Measurements from ENCODE around the gene FUZ. TPM values are rescaled to one million over a fixed set of nuclear protein-coding genes. Genes with fewer than 3 reads are reported as not detected.

Gene FUZ
- total RNA-seq, 1 donor from 2014 or later = 12.5 TPM

DNA sequence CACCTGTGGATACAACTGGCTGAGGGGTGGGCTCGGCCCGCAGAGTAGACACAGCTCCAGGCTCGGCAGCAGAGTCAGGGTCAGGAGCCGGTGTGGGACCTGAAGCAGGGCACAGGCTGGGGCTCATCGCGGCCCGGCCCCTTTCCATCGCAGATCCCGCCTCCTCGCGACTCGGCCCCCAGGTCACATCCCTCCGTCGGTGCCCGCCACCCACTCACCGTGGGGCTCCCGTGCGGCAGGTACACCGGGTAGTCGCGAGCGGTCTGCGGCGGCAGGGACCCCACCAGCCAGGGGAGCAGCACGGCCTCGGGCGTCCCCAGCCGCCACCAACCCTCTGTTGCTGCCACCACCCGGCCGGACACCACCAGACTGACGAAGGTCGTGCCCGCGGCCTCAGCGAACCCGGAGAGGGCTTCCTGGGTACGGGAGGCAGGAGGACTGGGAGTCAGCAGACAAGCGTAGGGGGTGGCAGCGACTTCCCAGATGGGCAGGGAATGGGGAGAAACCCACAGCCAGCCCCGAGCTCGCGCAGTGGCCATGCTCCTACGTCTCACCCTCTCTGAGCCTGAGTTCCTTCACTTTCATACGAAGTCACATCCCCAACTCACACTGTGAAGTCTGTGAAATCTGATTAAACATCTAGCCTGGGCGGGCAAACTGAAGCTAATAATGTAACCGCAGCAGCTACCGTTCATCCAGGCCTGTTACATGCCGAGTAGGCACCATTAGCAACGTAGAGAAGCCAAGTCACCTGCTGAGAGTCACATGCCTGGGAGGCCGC is 3.7 kb downstream of the FUZ start:
- Histone ChIP-seq H3K4me1 (ENCODE audit: control insufficient read depth in 3 of 3, insufficient read depth in 3 of 3, low read length in 3 of 3) (peaks cover 15 to 33% (median 25%) of the 10 kb centered on the region in 3 donors), H3K9ac (ENCODE audit: low read depth in 1 of 3, low read length in 3 of 3) (peak overlapping the region; percentile 88 to 97 (median 92)), H3K27ac (ENCODE audit: low read depth, low read length) (peak overlapping the region; percentile 97), H3K27me3 (ENCODE audit: control insufficient read depth in 3 of 3, insufficient read depth in 3 of 3, low read length in 3 of 3) (no peaks in the 10 kb centered on the region), H3K9me3 (ENCODE audit: control insufficient read depth in 3 of 3, low read length in 3 of 3) (no peaks in the 10 kb centered on the region), H3K4me3 (ENCODE audit: low read length in 3 of 3) (peak overlapping the region; percentile 86 to 93 (median 91)), H3K36me3 (ENCODE audit: control insufficient read depth in 3 of 3, insufficient read depth in 3 of 3, low read length in 3 of 3) (peaks cover 0 to 14% (median 5%) of the 10 kb centered on the region in 3 donors)

DNA sequence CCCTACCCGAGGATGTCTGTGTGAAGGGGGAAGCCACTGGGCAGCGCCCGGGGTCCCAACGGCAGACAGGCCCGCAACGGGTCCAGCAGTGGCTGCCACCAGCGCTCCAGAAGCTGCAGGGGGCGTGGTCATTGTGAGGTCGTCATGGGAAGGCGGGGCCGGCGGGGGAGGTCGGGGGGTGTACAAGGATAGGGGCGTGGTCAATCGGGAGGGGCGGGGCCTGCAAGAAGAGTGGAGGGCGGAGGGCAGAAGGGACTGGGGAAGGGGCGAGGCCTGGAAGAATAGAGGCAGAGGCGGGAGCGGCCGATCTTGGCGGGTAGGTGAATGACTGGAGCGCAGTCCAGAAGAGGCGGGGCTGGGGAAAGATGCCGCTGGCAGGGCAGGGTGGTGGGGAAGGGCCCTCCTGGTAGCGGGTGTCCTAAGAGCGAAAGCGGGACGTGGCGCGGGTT is 4.4 kb downstream of the FUZ start:
- Histone ChIP-seq H3K36me3 (ENCODE audit: control insufficient read depth in 3 of 3, insufficient read depth in 3 of 3, low read length in 3 of 3) (peaks cover 0 to 15% (median 5%) of the 10 kb centered on the region in 3 donors), H3K9ac (ENCODE audit: low read depth in 1 of 3, low read length in 3 of 3) (peak overlapping the region; percentile 88 to 97 (median 92)), H3K27me3 (ENCODE audit: control insufficient read depth in 3 of 3, insufficient read depth in 3 of 3, low read length in 3 of 3) (no peaks in the 10 kb centered on the region), H3K9me3 (ENCODE audit: control insufficient read depth in 3 of 3, low read length in 3 of 3) (no peaks in the 10 kb centered on the region), H3K4me1 (ENCODE audit: control insufficient read depth in 3 of 3, insufficient read depth in 3 of 3, low read length in 3 of 3) (peaks cover 15 to 33% (median 25%) of the 10 kb centered on the region in 3 donors), H3K4me3 (ENCODE audit: low read length in 3 of 3) (peak overlapping the region; percentile 86 to 93 (median 91)), H3K27ac (ENCODE audit: low read depth, low read length) (peak overlapping the region; percentile 97)

DNA sequence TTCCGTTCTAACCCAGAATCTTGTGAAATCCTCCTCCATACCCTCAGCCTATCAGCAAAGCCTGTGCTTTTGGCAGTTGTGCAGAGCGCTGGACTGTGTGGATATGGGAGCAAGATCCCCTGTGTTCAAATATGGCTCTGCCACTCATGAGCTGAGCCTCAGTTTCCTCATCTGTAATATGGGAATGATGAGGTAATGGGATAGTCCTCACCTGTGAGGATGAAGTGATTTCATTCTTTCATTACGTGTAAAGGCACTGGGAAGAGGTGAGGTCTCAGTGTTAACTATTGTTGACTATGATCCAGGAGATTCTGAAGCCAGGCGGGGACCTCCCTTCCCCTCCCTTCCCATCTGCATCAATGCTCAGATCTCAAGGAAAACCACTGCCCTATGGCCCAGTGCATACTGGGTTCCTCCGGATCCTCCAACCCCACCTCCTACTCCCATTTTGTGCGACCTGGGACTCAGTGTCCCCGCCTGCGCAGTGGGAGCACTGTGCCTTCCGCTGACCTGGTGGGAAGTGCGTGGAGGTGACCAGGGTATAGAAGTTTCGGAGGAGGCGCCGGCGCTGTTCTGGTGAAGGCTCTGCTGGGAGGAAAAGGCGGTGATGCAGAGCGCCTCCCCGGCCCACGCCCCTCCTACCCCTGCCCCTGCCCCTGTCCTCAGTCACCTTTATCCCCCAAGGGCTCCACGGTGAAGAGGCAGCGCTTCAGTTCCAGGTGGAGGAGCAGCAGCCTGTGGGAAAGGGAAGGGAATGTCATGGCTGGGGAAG is 5.0 kb downstream of the FUZ start:
- Histone ChIP-seq H3K9me3 (ENCODE audit: control insufficient read depth in 3 of 3, low read length in 3 of 3) (no peaks in the 10 kb centered on the region), H3K36me3 (ENCODE audit: control insufficient read depth in 3 of 3, insufficient read depth in 3 of 3, low read length in 3 of 3) (peaks cover 6 to 22% (median 11%) of the 10 kb centered on the region in 3 donors), H3K9ac (ENCODE audit: low read depth in 1 of 3, low read length in 3 of 3) (peak overlapping the region in 1 of 3 donors; percentile 64), H3K4me1 (ENCODE audit: control insufficient read depth in 3 of 3, insufficient read depth in 3 of 3, low read length in 3 of 3) (peaks cover 16 to 30% (median 24%) of the 10 kb centered on the region in 3 donors), H3K27me3 (ENCODE audit: control insufficient read depth in 3 of 3, insufficient read depth in 3 of 3, low read length in 3 of 3) (no peaks in the 10 kb centered on the region), H3K27ac (ENCODE audit: low read depth, low read length) (peak overlapping the region; percentile 19), H3K4me3 (ENCODE audit: low read length in 3 of 3) (peak overlapping the region; percentile 59 to 93 (median 91))

DNA sequence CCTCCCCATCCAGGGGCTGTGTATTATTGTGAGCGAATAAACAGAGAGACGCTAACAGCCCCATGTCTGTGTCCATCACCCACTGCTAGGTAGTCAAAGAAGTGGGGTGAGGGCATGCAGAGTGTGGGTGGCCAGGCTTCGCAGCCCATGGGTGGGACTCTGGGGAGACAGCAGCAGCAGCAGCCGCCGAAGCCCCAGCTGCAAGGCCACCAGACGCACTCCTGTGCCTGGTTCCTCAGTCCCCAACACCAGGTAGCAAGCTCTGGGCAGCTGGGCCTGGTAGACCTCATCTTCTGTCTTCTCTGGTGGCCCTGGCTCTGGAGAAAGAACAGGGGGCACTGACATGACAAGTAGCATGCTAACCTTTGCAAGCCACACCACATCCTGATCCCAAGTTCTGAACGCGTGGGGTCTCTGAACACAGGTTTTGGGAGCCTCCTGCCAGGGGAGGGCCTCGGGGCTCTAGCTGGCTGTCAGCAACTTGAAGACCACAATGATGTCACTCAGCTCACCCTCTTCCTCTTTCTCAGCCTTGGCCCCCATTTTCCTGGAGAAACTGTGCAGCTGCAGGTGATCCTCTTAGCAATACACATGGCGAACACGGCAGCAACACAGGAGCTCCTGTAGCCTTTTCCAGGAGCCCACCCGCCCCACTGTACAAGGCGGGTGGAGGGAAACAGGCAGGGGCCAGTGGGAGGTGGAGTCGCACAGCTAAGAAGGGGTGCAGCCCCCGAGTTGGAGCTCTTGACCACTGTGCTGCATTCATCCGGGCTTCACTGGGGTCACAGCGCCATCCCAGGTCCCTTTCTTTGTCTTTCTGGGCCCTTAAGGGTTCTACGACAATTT is 5.8 kb downstream of the FUZ start:
- Histone ChIP-seq H3K4me1 (ENCODE audit: control insufficient read depth in 3 of 3, insufficient read depth in 3 of 3, low read length in 3 of 3) (peaks cover 18 to 26% (median 22%) of the 10 kb centered on the region in 3 donors), H3K9me3 (ENCODE audit: control insufficient read depth in 3 of 3, low read length in 3 of 3) (no peaks in the 10 kb centered on the region), H3K9ac (ENCODE audit: low read depth in 1 of 3, low read length in 3 of 3) (no peak overlapping the region), H3K27me3 (ENCODE audit: control insufficient read depth in 3 of 3, insufficient read depth in 3 of 3, low read length in 3 of 3) (no peaks in the 10 kb centered on the region), H3K36me3 (ENCODE audit: control insufficient read depth in 3 of 3, insufficient read depth in 3 of 3, low read length in 3 of 3) (peaks cover 8 to 23% (median 13%) of the 10 kb centered on the region in 3 donors), H3K4me3 (ENCODE audit: low read length in 3 of 3) (no peak overlapping the region), H3K27ac (ENCODE audit: low read depth, low read length) (no peak overlapping the region)

DNA sequence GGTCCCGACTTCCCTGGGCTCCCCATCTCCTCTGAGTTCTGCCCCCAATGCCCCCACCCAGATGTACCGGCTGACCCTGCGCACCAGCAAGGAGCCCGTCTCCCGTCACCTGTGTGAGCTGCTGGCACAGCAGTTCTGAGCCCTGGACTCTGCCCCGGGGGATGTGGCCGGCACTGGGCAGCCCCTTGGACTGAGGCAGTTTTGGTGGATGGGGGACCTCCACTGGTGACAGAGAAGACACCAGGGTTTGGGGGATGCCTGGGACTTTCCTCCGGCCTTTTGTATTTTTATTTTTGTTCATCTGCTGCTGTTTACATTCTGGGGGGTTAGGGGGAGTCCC is 6.5 kb downstream of the FUZ start:
- peak overlapping the region in 1 of 3 donors; percentile 25 for H3K9ac ChIP-seq (ENCODE audit: low read depth in 1 of 3, low read length in 3 of 3)
- peaks cover 8 to 23% (median 13%) of the 10 kb centered on the region in 3 donors for H3K36me3 ChIP-seq (ENCODE audit: control insufficient read depth in 3 of 3, insufficient read depth in 3 of 3, low read length in 3 of 3)
- peaks cover 18 to 26% (median 26%) of the 10 kb centered on the region in 3 donors for H3K4me1 ChIP-seq (ENCODE audit: control insufficient read depth in 3 of 3, insufficient read depth in 3 of 3, low read length in 3 of 3)
- no peaks in the 10 kb centered on the region for H3K9me3 ChIP-seq (ENCODE audit: control insufficient read depth in 3 of 3, low read length in 3 of 3)
- no peak overlapping the region for H3K27ac ChIP-seq (ENCODE audit: low read depth, low read length)
- H3K27me3 ChIP-seq (ENCODE audit: control insufficient read depth in 3 of 3, insufficient read depth in 3 of 3, low read length in 3 of 3) = no peaks in the 10 kb centered on the region
- no peak overlapping the region for H3K4me3 ChIP-seq (ENCODE audit: low read length in 3 of 3)

DNA sequence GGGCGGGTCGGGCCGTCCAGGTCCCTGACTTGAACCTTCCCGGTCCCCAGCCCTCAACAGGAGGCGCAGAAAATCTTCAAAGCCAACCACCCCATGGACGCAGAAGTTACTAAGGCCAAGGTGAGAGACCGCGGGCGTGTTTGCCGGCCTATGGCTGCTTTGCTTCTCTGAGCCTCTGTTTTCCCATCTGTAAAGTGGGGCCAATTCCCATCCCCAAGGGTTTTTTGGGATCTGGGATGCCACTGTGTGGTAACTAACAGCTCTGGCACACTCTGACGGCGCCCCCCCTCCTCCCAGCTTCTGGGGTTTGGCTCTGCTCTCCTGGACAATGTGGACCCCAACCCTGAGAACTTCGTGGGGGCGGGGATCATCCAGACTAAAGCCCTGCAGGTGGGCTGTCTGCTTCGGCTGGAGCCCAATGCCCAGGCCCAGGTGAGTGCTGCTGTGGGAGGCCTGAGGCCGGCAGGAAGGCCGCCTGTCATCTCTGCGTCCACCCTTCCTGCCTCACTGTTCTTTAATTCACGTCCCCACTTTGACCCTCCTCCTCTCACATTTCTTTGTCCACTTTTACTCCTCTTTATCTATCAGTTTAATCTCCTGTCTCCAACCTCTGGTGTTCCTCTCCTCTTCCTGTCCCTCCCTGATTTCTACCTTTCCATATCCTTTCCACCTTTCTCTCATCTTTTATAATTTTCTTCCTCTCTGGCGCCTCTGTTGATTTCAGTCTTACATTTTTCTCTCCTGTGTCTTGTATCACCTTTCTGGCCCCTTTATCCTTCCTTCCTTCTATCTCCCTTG is 7.1 kb downstream of the FUZ start:
- H3K9ac ChIP-seq (ENCODE audit: low read depth in 1 of 3, low read length in 3 of 3) = no peak overlapping the region
- no peaks in the 10 kb centered on the region for H3K27me3 ChIP-seq (ENCODE audit: control insufficient read depth in 3 of 3, insufficient read depth in 3 of 3, low read length in 3 of 3)
- H3K9me3 ChIP-seq (ENCODE audit: control insufficient read depth in 3 of 3, low read length in 3 of 3) = no peaks in the 10 kb centered on the region
- H3K4me1 ChIP-seq (ENCODE audit: control insufficient read depth in 3 of 3, insufficient read depth in 3 of 3, low read length in 3 of 3) = peaks cover 18 to 26% (median 26%) of the 10 kb centered on the region in 3 donors
- no peak overlapping the region for H3K27ac ChIP-seq (ENCODE audit: low read depth, low read length)
- no peak overlapping the region for H3K4me3 ChIP-seq (ENCODE audit: low read length in 3 of 3)
- H3K36me3 ChIP-seq (ENCODE audit: control insufficient read depth in 3 of 3, insufficient read depth in 3 of 3, low read length in 3 of 3) = peaks cover 11 to 24% (median 13%) of the 10 kb centered on the region in 3 donors

DNA sequence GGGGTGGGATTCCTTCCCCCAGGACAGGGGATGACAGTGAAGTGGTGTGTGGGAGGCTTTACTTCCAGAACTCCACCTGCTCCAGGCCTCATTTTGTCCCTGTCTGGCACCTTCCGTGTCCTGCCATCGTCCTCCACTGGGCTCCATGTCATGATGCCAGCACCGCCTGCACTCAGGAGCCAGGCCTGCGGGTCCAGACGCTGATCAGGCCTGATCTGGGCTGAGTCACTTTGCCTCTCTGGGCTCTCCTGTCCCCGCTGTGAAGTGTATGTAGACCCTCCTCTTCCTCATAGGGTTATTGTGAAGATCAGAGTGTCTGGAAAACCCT is 9.6 kb downstream of the FUZ start:
- Histone ChIP-seq H3K4me1 (ENCODE audit: control insufficient read depth in 3 of 3, insufficient read depth in 3 of 3, low read length in 3 of 3) (peaks cover 8 to 9% (median 8%) of the 10 kb centered on the region in 3 donors), H3K4me3 (ENCODE audit: low read length in 3 of 3) (no peak overlapping the region), H3K9ac (ENCODE audit: low read depth in 1 of 3, low read length in 3 of 3) (no peak overlapping the region), H3K36me3 (ENCODE audit: control insufficient read depth in 3 of 3, insufficient read depth in 3 of 3, low read length in 3 of 3) (peaks cover 27 to 45% (median 30%) of the 10 kb centered on the region in 3 donors), H3K9me3 (ENCODE audit: control insufficient read depth in 3 of 3, low read length in 3 of 3) (no peaks in the 10 kb centered on the region), H3K27ac (ENCODE audit: low read depth, low read length) (no peak overlapping the region), H3K27me3 (ENCODE audit: control insufficient read depth in 3 of 3, insufficient read depth in 3 of 3, low read length in 3 of 3) (no peaks in the 10 kb centered on the region)

DNA sequence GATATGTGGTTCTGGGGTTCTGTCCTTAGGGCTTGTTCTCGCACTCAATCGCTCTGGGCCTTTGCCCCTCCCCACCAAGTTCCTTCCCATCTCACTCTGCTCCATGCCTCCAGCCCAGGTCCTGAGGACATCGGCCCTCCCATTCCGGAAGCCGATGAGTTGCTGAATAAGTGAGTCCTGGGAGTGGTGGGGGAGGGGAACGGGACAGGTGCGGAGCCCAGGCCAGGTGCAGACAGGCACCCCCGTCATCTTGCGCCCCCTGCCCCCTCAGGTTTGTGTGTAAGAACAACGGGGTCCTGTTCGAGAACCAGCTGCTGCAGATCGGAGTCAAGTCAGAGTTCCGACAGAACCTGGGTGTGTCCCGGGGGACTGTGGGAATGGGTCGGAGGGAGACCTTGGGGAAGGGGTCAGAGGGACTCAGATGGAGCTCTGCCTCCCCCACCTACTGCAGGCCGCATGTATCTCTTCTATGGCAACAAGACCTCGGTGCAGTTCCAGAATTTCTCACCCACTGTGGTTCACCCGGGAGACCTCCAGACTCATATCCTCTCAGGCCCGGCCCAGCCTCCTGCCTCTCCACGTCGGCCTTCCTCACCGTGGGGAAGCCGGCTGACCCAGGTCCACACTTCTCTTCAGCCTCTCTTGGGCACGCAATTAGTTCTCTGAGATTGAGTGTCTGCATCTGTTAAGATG is 10.1 kb downstream of the FUZ start:
- Histone ChIP-seq H3K9ac (ENCODE audit: low read depth in 1 of 3, low read length in 3 of 3) (peak overlapping the region in 2 of 3 donors; percentile 20 to 57), H3K27me3 (ENCODE audit: control insufficient read depth in 3 of 3, insufficient read depth in 3 of 3, low read length in 3 of 3) (no peaks in the 10 kb centered on the region), H3K4me1 (ENCODE audit: control insufficient read depth in 3 of 3, insufficient read depth in 3 of 3, low read length in 3 of 3) (peaks cover 7 to 8% (median 7%) of the 10 kb centered on the region in 3 donors), H3K36me3 (ENCODE audit: control insufficient read depth in 3 of 3, insufficient read depth in 3 of 3, low read length in 3 of 3) (peaks cover 32 to 48% (median 33%) of the 10 kb centered on the region in 3 donors), H3K9me3 (ENCODE audit: control insufficient read depth in 3 of 3, low read length in 3 of 3) (no peaks in the 10 kb centered on the region), H3K27ac (ENCODE audit: low read depth, low read length) (peak overlapping the region; percentile 25), H3K4me3 (ENCODE audit: low read length in 3 of 3) (peak overlapping the region; percentile 54 to 59 (median 56))
